HL-60/S4 treated with phorbol 12-myristate 13-acetate at 8.2 ng/mL for 4 days and 3 days (cell line): Measurements from ENCODE around the gene IFNA13.
"Not testable (repeated sequence)": the region's sequence is repeated elsewhere in the genome, so short reads cannot be mapped to it uniquely, and the experiment has no call there.

Source experiments
- in situ Hi-C: fragments of 300-500 bp; cut with MboI; formaldehyde crosslinking; loops from 2 replicates; pipeline ENCODE4 v1.15.0; 2022; ENCODE audit warnings: low sequenced_read_pairs

IFNA13 gene

GRCh38 chr9:21367957-21368356, at the start of gene IFNA13:
Gene IFNA13, minus strand, starts transcription at chr9:21368057. Its CDS starts 47 bp downstream, at chr9:21368010.
- in situ Hi-C loops, result no loop called here

GRCh38 chr9:21415493-21416267, 47.8 kb upstream of the IFNA13 start:
- in situ Hi-C loops, result no loop called here

DNA sequence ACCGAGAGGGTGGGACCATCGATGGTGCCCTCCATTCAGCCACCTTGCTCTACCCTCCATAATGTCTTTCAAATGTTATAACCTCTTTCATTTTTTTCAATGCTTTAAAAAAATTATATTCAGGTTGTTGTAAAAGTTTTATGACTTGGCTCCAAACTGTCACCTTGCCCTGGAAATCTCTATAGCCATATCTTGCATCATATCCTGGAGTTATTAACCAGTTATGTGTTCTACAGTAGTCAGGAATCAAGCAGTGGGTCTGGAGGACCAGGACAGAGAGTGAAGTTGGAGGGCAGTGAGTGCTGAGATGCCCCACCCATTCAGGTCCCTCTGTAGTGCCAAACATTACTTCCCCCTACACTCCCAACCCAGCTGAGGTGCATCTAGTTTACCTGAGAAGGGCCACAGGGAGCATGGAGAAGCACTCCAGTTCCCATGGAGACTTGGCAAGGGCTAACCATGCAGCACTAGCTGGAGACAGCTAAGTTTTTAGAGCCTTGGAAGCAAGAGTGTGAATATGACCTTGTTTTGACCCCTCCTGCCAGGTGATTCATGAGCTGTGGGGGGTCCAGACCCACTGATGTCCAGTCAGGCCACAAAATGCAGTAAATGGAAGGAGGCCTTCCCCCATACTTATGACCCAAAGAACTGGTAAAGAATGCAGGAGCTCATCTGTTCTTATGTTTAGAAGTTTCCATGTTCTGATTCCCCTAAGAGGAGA, 46.5 kb upstream of the IFNA13 start:
- in situ Hi-C loops, result no loop called here

GRCh38 chr9:21413624-21414023, 45.8 kb upstream of the IFNA13 start:
- in situ Hi-C loops, result no loop called here

GRCh38 chr9:21413151-21413550, 45.3 kb upstream of the IFNA13 start:
- in situ Hi-C loops, result no loop called here

DNA sequence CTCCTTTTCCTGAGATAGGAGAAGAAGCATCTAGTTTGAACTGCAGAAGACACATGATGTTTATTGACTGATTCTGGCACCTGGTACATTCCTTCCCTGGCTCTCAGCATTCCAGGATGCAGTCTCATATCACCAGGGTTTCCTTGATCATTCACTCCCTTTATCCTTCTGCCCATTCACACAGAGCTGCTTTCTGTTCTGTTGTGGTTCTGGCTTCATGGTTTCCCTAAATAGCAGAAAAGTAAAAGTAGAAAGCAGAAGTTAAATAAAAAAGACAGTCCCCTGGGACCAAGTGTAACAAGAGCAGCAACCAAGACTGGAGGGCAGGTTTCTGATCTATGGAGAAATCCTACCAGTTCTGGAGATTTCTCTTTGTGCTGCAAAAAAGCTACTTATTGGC, 44.2 kb upstream of the IFNA13 start:
- in situ Hi-C loops, result no loop called here

DNA sequence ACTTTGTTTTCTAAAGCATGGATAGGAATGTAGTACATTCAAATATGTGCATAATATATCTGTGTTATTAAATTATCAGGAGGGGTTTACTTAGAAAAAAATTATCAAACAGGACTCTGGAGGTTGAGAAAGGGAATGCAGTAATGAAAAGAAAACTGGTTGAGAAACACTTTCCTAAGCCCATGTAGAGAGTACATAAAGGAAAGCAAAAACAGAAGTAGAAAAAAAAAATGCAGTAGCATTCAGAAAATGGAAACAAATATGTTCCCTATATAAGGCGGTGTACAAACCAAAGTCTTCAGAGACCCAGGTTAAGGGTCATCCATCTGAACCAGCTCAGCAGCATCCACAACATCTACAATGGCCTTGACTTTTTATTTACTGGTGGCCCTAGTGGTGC, 41.0 kb upstream of the IFNA13 start, which contains the start of gene IFNA8:
Gene IFNA8 (plus strand): TSS at position 301 of the 400 bp plus-strand sequence. CDS start 60 bp downstream, at position 361.
- in situ Hi-C loops, result no loop called here

DNA sequence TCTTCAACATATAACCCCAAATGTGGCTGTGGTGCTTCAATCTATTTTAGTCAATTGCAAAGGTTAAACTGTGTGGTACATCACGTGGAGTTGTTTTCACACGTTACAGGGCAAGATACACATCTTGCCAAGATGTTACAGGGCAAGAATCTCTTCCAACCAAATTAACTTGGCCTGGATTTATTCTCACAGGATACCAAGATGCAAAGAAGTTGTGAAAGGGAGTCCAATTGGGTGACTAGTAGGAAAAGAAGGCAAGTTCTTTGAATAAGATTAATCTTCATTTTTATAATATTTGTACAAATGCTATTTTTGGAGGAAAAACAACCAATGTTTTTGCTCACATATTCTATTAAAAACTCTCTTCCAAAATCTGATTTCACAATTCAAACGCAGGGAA, 36.3 kb upstream of the IFNA13 start:
- in situ Hi-C loops, result no loop called here

GRCh38 chr9:21402386-21403251, 34.8 kb upstream of the IFNA13 start:
- in situ Hi-C loops, result no loop called here

DNA sequence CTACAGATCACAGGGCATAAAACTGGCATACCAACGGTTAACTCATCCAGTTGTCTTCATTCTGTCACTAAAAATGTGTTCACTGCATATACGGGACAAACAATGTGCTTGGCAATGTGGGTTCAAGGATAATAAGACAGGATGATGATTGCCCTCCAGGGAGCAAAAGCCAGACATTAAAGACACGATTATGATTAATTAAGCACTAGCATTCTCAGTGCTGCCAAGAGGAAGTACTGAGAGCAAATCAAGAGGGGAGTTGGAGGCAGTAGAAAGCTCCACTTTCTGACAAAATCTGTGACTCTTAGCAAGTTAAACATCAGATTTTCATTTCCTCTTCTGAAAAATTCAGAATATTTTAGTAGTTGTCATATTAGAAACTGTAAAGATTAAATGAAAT, 32.1 kb upstream of the IFNA13 start:
- in situ Hi-C loops, result no loop called here

- in situ Hi-C loops, result no loop called here
Observed at GRCh38 chr9:21398955-21399489, 31.2 kb upstream of the IFNA13 start.

DNA sequence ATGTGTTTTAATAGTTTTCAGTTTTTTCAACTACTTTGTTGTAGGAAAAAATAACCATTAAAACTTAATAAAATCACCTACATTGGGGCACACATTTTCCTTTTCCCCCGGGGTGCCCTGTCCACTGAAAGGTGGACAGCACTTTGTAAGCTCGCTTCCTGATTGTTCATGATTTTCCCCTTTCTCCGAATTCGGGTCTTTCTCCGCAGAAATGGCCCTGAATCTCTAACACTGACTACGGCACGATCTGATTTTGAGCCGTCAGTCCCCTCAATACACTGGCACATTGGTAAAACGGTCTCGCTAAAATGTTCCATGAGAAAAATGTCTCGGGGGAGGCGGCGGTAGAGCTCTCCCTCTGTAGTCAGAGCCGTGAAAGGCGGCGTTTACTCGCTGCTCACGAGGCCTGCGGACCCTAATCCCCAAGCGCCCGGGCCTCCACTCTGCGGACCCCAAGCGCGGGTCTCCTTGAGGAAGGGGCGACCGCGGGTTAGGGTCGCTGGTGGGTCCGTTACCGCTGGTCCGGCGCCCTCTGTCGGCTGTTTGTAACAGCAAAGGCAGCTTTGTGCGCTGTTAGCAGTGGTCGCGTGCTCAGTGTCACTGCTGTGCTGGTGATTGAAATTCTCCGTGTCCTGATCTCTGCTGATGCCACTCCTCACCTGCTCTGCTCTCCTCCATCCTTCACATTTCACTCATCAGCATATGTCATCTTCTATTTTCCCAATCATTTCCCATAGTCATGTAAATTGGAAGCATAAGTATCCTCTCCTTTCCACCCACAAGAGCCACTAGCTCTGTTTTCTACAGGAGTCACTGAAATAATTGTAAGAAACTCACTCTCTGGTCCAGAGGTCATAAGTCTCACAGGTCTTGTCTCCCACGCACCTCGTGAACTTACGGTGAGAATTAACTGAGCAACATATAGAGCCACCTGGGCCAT, 28.2 kb upstream of the IFNA13 start:
- in situ Hi-C loops, result no loop called here

GRCh38 chr9:21392270-21392669, 24.4 kb upstream of the IFNA13 start:
- in situ Hi-C loops, result no loop called here

DNA sequence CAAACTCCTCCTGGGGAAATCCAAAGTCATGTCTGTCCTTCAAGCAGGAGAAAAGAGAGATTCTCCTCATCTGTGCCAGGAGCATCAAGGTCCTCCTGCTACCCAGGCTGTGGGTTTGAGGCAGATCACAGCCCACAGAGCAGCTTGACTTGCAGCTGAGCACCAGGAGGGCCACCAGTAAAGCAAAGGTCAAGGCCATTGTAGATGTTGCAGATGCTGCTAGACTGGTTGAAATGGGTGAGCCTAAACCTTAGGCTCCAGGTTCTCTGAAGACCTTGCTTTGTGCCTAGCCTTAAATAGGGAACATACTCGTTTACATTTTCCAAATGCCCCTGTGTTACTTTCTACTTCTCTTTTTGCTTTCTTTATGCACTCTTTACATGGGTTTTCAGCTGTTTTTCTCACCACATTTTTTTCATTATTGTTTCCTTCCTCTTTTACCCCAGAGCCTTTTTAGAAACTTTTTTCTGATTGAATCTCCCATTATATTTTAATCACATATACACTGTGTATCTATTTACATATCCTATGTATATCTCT, 17.3 kb upstream of the IFNA13 start, which contains the start of gene IFNA2:
Gene IFNA2 (minus strand): TSS at position 268 of the 540 bp plus-strand sequence. CDS start 69 bp downstream, at position 199.
- in situ Hi-C loops, result no loop called here

DNA sequence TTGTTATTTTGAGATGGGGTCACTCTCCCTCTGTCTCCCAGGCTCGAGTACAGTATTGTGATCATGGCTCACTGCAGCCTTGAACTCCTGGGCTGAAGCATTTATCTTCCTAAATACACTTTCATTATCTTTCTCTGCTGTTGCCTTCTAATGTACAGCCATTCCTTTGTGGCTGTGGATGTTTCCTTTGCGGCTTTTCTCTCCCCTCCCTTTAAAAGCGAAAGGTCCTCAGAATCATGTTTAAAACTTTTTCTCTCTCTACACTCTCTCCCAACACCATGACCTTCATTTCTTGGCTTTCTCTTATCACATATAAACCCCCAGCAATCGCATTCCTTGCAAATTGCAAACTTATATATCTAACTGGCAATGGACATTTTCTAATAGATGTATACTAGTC, 15.8 kb upstream of the IFNA13 start:
- in situ Hi-C loops, result no loop called here

DNA sequence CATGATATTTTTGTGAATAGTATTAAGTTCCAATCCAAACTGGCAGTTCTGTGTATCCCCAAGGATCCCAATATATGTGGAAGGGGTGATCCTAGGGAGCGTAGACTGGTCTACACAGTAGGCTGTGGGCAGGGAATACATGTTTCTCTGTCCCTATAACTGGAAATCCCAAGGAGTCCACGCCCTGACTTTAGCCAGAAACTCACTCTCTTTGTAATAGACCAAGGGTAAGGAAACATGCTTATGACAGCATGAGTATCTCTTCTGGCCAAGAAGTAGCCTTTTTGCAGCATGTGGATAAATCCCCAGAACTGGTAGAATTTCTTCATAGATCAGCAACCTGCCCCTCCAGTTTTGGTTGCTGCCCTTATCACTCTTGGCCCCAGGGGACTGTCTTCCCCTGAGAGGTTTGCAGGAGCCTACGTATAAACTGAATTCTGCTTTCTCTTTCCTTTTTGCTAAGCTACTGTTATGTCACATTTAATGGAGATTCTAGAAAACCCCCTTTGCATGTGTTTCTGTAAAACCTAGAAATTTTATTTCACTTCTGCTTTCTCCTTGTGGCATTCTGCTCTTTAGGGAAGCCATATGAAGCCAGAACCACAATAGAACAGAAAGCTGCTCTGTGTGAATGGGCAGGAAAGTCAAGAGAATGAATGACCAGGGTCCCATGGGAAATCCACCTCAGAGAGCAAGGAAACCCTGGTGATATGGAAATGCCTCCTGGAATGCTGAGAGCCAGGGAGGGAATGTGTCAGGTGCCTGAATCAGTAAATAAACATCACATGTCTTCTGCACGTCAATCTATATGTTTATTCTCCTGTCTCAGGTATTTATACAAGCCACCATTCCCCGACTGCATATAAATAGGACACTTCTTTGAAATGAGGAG, 13.8 kb upstream of the IFNA13 start:
- in situ Hi-C loops, result no loop called here

- in situ Hi-C loops, result not testable (repeated sequence)
Observed at GRCh38 chr9:21371467-21371866, 3.6 kb upstream of the IFNA13 start.

DNA sequence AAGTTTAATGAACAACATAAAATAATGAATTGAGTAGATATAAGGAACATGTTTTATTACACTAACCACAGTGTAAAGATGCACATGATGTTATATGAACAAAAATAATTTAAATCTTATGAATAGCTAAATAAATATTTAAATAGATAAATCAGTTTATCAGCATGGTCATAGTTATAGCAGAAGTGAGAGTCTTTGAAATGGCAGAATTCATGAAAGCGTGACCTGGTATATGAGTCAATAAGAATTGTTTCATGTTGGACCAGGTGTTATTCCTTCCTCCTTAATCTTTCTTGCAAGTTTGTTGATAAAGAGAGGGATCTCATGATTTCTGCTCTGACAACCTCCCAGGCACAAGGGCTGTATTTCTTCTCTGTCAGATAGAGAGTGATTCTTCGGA, 688 bp downstream of the IFNA13 start:
- in situ Hi-C loops, result not testable (repeated sequence)
